ENCODE measurements around the gene DNAJA2. TPM values are rescaled to one million over a fixed set of nuclear protein-coding genes. Genes with fewer than 3 reads are reported as not detected.

Gene DNAJA2
- total and polyA plus RNA-seq, 4 donors, result 24.9 to 56.5 (median 35.6) TPM

DNA sequence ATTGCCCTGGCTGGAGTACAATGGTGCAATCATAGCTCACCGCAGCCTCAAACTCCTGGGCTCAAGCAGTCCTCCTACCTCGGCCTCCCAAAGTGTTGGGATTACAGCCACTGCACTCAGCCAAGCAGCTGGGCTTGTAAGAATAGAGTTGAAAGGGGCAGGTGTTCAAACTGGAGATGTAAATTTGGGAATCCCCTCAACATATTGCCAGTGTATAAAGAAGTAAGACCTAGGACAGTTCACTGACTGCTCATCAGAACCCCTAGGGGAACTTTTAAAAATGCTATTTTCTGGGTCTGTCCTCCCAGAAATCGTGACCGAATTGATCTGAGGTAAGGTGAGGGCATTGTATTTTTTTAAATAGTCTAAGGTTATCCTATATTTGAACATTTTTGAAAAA, 8.9 kb upstream of the DNAJA2 start:
- no peaks in the 10 kb centered on the region for H3K9me3 ChIP-seq (ENCODE audit: control insufficient read depth in 4 of 4, insufficient read depth in 3 of 4, low read length in 3 of 4)
- no peaks in the 10 kb centered on the region for H3K36me3 ChIP-seq (ENCODE audit: control insufficient read depth in 4 of 4, insufficient read depth in 4 of 4, low read length in 4 of 4)
- peaks cover 0 to 4% (median 0%) of the 10 kb centered on the region in 5 donors for H3K4me1 ChIP-seq (ENCODE audit: control insufficient read depth in 5 of 5, insufficient read depth in 5 of 5, low read length in 5 of 5)
- TF ChIP-seq, protein P1, sequence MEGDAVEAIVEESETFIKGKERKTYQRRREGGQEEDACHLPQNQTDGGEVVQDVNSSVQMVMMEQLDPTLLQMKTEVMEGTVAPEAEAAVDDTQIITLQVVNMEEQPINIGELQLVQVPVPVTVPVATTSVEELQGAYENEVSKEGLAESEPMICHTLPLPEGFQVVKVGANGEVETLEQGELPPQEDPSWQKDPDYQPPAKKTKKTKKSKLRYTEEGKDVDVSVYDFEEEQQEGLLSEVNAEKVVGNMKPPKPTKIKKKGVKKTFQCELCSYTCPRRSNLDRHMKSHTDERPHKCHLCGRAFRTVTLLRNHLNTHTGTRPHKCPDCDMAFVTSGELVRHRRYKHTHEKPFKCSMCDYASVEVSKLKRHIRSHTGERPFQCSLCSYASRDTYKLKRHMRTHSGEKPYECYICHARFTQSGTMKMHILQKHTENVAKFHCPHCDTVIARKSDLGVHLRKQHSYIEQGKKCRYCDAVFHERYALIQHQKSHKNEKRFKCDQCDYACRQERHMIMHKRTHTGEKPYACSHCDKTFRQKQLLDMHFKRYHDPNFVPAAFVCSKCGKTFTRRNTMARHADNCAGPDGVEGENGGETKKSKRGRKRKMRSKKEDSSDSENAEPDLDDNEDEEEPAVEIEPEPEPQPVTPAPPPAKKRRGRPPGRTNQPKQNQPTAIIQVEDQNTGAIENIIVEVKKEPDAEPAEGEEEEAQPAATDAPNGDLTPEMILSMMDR (IDR thresholded peaks at IDR 0.05; ENCODE audit: control extremely low read depth, extremely low read depth), result no peak
- ATAC-seq (ENCODE audit: insufficient read depth, low FRiP score), result no peak
- no peak overlapping the region for H3K9ac ChIP-seq (ENCODE audit: insufficient read depth in 1 of 2, low read length in 2 of 2)
- no peak overlapping the region for H3K27ac ChIP-seq (ENCODE audit: low read depth in 1 of 2, low read length in 1 of 2)
- H3K27me3 ChIP-seq (ENCODE audit: control insufficient read depth in 3 of 3, insufficient read depth in 3 of 3, low read length in 2 of 3), result no peaks in the 10 kb centered on the region
- 96 to 98% methylated on average over 4 of the region's 4 CpGs for WGBS, 2 donors
- no peak overlapping the region for H3K4me3 ChIP-seq
- no peak for DNase-seq

DNA sequence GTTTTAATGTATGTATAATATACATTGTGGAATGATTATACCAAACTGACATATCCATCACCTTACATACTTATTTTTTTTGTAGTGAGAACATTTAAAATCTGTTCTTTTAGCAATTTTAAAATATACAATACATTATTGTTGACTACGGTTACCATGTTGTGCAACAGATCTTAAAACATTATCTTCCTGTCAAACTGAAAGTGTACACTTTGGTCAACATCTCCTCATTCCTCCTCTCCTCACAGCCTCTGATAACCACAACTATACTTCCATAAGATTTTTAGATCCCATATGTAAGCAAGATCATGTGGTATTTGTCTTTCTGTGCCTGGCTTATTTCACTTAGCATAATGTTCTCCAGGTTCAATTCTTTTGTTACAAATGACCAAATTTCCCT, 7.5 kb upstream of the DNAJA2 start:
- Histone ChIP-seq H3K27ac (ENCODE audit: low read depth in 1 of 2, low read length in 1 of 2) (no peak overlapping the region), H3K4me3 (no peak overlapping the region), H3K27me3 (ENCODE audit: control insufficient read depth in 3 of 3, insufficient read depth in 3 of 3, low read length in 2 of 3) (no peaks in the 10 kb centered on the region), H3K4me1 (ENCODE audit: control insufficient read depth in 5 of 5, insufficient read depth in 5 of 5, low read length in 5 of 5) (peaks cover 0 to 4% (median 0%) of the 10 kb centered on the region in 5 donors), H3K36me3 (ENCODE audit: control insufficient read depth in 4 of 4, insufficient read depth in 4 of 4, low read length in 4 of 4) (no peaks in the 10 kb centered on the region), H3K9ac (ENCODE audit: insufficient read depth in 1 of 2, low read length in 2 of 2) (no peak overlapping the region), H3K9me3 (ENCODE audit: control insufficient read depth in 4 of 4, insufficient read depth in 3 of 4, low read length in 3 of 4) (no peaks in the 10 kb centered on the region)
- ATAC-seq (ENCODE audit: insufficient read depth, low FRiP score) (no peak), DNase-seq (no peak)
- TF ChIP-seq, protein P1 (IDR thresholded peaks at IDR 0.05; ENCODE audit: control extremely low read depth, extremely low read depth), result no peak
- WGBS, 2 donors, result 16 to 62% methylated on average over 1 of the region's 1 CpG

DNA sequence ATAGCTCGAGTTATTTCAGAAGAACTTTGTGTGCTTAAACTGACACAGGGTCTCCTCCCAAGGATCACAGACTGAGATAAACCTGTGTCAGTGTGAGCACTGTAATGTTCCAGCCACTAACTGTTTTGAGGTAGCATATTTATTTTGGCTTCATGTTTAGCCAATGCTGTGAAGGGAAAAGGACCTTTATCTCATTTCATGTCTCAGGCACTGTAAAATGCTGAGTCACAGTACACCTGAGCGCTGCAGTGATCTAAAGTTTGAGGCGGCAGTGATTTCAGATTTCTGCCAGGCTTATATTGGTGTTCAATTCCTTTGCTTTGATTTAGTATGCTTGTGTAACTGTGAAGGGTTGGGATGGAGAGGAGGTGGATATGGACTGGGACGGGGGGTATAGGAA, 3.1 kb upstream of the DNAJA2 start:
- H3K4me1 ChIP-seq (ENCODE audit: control insufficient read depth in 5 of 5, insufficient read depth in 5 of 5, low read length in 5 of 5), result peaks cover 0 to 17% (median 11%) of the 10 kb centered on the region in 5 donors
- no peaks in the 10 kb centered on the region for H3K27me3 ChIP-seq (ENCODE audit: control insufficient read depth in 3 of 3, insufficient read depth in 3 of 3, low read length in 2 of 3)
- H3K27ac ChIP-seq (ENCODE audit: low read depth in 1 of 2, low read length in 1 of 2), result no peak overlapping the region
- TF ChIP-seq, protein P1 (IDR thresholded peaks at IDR 0.05; ENCODE audit: control extremely low read depth, extremely low read depth), result no peak
- no peaks in the 10 kb centered on the region for H3K9me3 ChIP-seq (ENCODE audit: control insufficient read depth in 4 of 4, insufficient read depth in 3 of 4, low read length in 3 of 4)
- 81 to 93% methylated on average over 4 of the region's 4 CpGs for WGBS, 2 donors
- ATAC-seq (ENCODE audit: insufficient read depth, low FRiP score) (no peak), DNase-seq (no peak)
- H3K36me3 ChIP-seq (ENCODE audit: control insufficient read depth in 4 of 4, insufficient read depth in 4 of 4, low read length in 4 of 4), result no peaks in the 10 kb centered on the region
- H3K4me3 ChIP-seq, result no peak overlapping the region
- H3K9ac ChIP-seq (ENCODE audit: insufficient read depth in 1 of 2, low read length in 2 of 2), result no peak overlapping the region

DNA sequence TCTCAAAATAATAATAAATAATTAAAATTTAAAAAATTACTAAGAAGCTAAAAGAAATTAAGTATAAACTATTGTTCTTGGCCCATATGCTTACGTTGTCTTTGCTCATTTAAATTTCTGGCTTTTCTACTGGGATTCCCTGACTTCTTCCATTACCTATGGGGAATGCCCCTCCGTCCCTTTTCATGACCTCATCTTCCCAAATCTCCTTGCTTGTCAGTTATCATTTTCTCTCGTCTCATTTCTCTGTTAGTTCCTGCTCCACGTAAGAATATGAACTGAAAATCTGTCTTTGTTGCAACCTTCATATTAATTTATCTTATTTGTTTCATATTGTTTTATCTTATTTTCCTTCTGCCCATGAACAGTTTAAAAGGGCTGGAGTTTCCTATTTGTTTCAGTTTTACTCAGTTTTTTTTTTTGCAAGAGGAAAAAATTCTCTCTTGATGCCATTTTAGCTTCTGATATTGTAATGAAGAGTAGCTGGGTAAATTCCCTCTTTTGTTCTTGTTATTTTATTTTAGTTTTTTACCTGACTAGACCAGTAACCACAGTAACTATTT, 2.5 kb upstream of the DNAJA2 start:
- H3K9ac ChIP-seq (ENCODE audit: insufficient read depth in 1 of 2, low read length in 2 of 2), result no peak overlapping the region
- no peak for ATAC-seq (ENCODE audit: insufficient read depth, low FRiP score)
- no peak overlapping the region for H3K4me3 ChIP-seq
- H3K27me3 ChIP-seq (ENCODE audit: control insufficient read depth in 3 of 3, insufficient read depth in 3 of 3, low read length in 2 of 3), result no peaks in the 10 kb centered on the region
- 83 to 87% methylated on average over 4 of the region's 4 CpGs for WGBS, 2 donors
- peaks cover 0 to 4% (median 0%) of the 10 kb centered on the region in 4 donors for H3K36me3 ChIP-seq (ENCODE audit: control insufficient read depth in 4 of 4, insufficient read depth in 4 of 4, low read length in 4 of 4)
- no peak for DNase-seq
- TF ChIP-seq, protein P1 (IDR thresholded peaks at IDR 0.05; ENCODE audit: control extremely low read depth, extremely low read depth), result no peak
- H3K27ac ChIP-seq (ENCODE audit: low read depth in 1 of 2, low read length in 1 of 2), result no peak overlapping the region
- H3K4me1 ChIP-seq (ENCODE audit: control insufficient read depth in 5 of 5, insufficient read depth in 5 of 5, low read length in 5 of 5), result peaks cover 0 to 17% (median 11%) of the 10 kb centered on the region in 5 donors
- no peaks in the 10 kb centered on the region for H3K9me3 ChIP-seq (ENCODE audit: control insufficient read depth in 4 of 4, insufficient read depth in 3 of 4, low read length in 3 of 4)
